ENCODE results near the gene SERPINI2.
"Not testable (repeated sequence)": the region's sequence is repeated elsewhere in the genome, so short reads cannot be mapped to it uniquely, and the experiment has no call there.

The SERPINI2 gene

GRCh38 chr3:167450675-167451074 is 23.2 kb downstream of the SERPINI2 start:
- in situ Hi-C loops (cut with HindIII; ENCODE audit: low sequenced_read_pairs) = no loop called here

- in situ Hi-C loops (cut with HindIII; ENCODE audit: low sequenced_read_pairs) = no loop called here
These were observed 23.6 kb downstream of the SERPINI2 start for GRCh38 chr3:167450195-167450594.

- in situ Hi-C loops (cut with HindIII; ENCODE audit: low sequenced_read_pairs) = no loop called here
These were observed 28.4 kb downstream of the SERPINI2 start for GRCh38 chr3:167445491-167445890.

GRCh38 chr3:167441256-167441655 is 32.6 kb downstream of the SERPINI2 start:
- in situ Hi-C loops (cut with HindIII; ENCODE audit: low sequenced_read_pairs) = no loop called here

GRCh38 chr3:167437428-167438139 is 36.3 kb downstream of the SERPINI2 start:
- in situ Hi-C loops (cut with HindIII; ENCODE audit: low sequenced_read_pairs) = no loop called here

GRCh38 chr3:167426962-167427361 is 46.9 kb downstream of the SERPINI2 start:
- in situ Hi-C loops (cut with HindIII; ENCODE audit: low sequenced_read_pairs) = not testable (repeated sequence)

GRCh38 chr3:167422396-167422795 is 51.4 kb downstream of the SERPINI2 start:
- in situ Hi-C loops (cut with HindIII; ENCODE audit: low sequenced_read_pairs) = loop anchor here (25.0 kb wide), 1 partner anchor 440 kb away; no protein-coding TSS in a partner anchor

GRCh38 chr3:167409611-167410010 is 64.2 kb downstream of the SERPINI2 start:
- in situ Hi-C loops (cut with HindIII; ENCODE audit: low sequenced_read_pairs) = loop anchor here (25.0 kb wide), 1 partner anchor 453 kb away; no protein-coding TSS in a partner anchor

- in situ Hi-C loops (cut with HindIII; ENCODE audit: low sequenced_read_pairs) = loop anchor here (25.0 kb wide), 1 partner anchor 455 kb away; no protein-coding TSS in a partner anchor
These were observed 66.9 kb downstream of the SERPINI2 start for GRCh38 chr3:167406876-167407492.

GRCh38 chr3:167397826-167398225 is 76.0 kb downstream of the SERPINI2 start:
- in situ Hi-C loops (cut with HindIII; ENCODE audit: low sequenced_read_pairs) = no loop called here

- in situ Hi-C loops (cut with HindIII; ENCODE audit: low sequenced_read_pairs) = no loop called here
These were observed 77.8 kb downstream of the SERPINI2 start for GRCh38 chr3:167396075-167396474.

GRCh38 chr3:167394003-167394402 is 79.8 kb downstream of the SERPINI2 start:
- in situ Hi-C loops (cut with HindIII; ENCODE audit: low sequenced_read_pairs) = no loop called here
